Activated CD8-positive, alpha-beta memory T cell treated with anti-CD3 and anti-CD28 coated beads, Interleukin-2, amount 50 U/mL, for 1 hour (primary cell): ENCODE results near the gene METTL27.
"Not testable (repeated sequence)": the region's sequence is repeated elsewhere in the genome, so short reads cannot be mapped to it uniquely, and the experiment has no call there.

Source experiments
- DNase-seq: peaks from one replicate; pipeline ENCODE4 v3.0.0-alpha.2; 2020; ENCODE audit errors: extremely low read depth

Gene METTL27

GRCh38 chr7:73821597-73822285 is 20.6 kb downstream of the METTL27 start:
- not testable (repeated sequence) for DNase-seq

GRCh38 chr7:73820013-73820412 is 22.3 kb downstream of the METTL27 start:
- DNase-seq, result no peak

- DNase-seq, result no peak
Observed at GRCh38 chr7:73817121-73817520, 25.2 kb downstream of the METTL27 start.

- DNase-seq, result no peak
Observed at GRCh38 chr7:73815436-73815835, 26.9 kb downstream of the METTL27 start.

- DNase-seq, result no peak
Observed at GRCh38 chr7:73812996-73813395, 29.3 kb downstream of the METTL27 start.

GRCh38 chr7:73811760-73812168 is 30.6 kb downstream of the METTL27 start:
- peak; percentile 7 for DNase-seq

GRCh38 chr7:73810998-73811360 is 31.3 kb downstream of the METTL27 start:
- DNase-seq, result no peak

GRCh38 chr7:73809467-73809951 is 32.8 kb downstream of the METTL27 start:
- DNase-seq, result no peak

- DNase-seq, result no peak
Observed at GRCh38 chr7:73802459-73802858, 39.9 kb downstream of the METTL27 start.

GRCh38 chr7:73801577-73801976 is 40.7 kb downstream of the METTL27 start:
- DNase-seq, result no peak

- no peak for DNase-seq
Observed at GRCh38 chr7:73799282-73800141, 42.8 kb downstream of the METTL27 start.

GRCh38 chr7:73797176-73797575 is 45.1 kb downstream of the METTL27 start:
- not testable (repeated sequence) for DNase-seq

GRCh38 chr7:73796656-73797055 is 45.7 kb downstream of the METTL27 start:
- DNase-seq, result not testable (repeated sequence)

- not testable (repeated sequence) for DNase-seq
Observed at GRCh38 chr7:73795188-73795587, 47.1 kb downstream of the METTL27 start.

- not testable (repeated sequence) for DNase-seq
Observed at GRCh38 chr7:73791170-73791690, 51.1 kb downstream of the METTL27 start.

GRCh38 chr7:73789051-73789450 is 53.3 kb downstream of the METTL27 start:
- no peak for DNase-seq

- DNase-seq, result not testable (repeated sequence)
Observed at GRCh38 chr7:73787786-73788048, 54.6 kb downstream of the METTL27 start.

GRCh38 chr7:73786588-73786987 is 55.7 kb downstream of the METTL27 start:
- DNase-seq, result no peak
